Upper lobe of right lung (tissue), 1 donor: ENCODE measurements around the gene RMRP. TPM values are rescaled to one million over a fixed set of nuclear protein-coding genes. Genes with fewer than 3 reads are reported as not detected.

Experiments used
- ATAC-seq: fragments of 200-7000 bp; cut with Tn5 transposase; one replicate; pipeline ENCODE4 v1.9.1; 2020; ENCODE audit warnings: mild to moderate bottlenecking, moderate library complexity
- DNase-seq: peaks from one replicate; pipeline ENCODE4 v3.0.0-alpha.2; 2020
- H3K27ac ChIP-seq: fragments of 200-600 bp; one replicate; pipeline ENCODE4 v1.8.0; 2022
- H3K27me3 ChIP-seq: fragments of 200-600 bp; one replicate; pipeline ENCODE4 v1.8.0; 2022; ENCODE audit warnings: mild to moderate bottlenecking
- H3K36me3 ChIP-seq: fragments of 200-600 bp; one replicate; pipeline ENCODE4 v1.8.0; 2022
- H3K4me1 ChIP-seq: fragments of 200-600 bp; one replicate; pipeline ENCODE4 v1.8.0; 2022
- H3K4me3 ChIP-seq: fragments of 200-600 bp; one replicate; pipeline ENCODE4 v1.8.0; 2022; ENCODE audit warnings: mild to moderate bottlenecking
- H3K9me3 ChIP-seq: fragments of 200-600 bp; one replicate; pipeline ENCODE4 v1.8.0; 2022
- intact Hi-C: fragments of 100-400 bp; cut with DNase I; formaldehyde crosslinking; loops from one replicate; pipeline ENCODE4 v1.11.0; 2022
- total RNA-seq: library from RNA; stranded (reverse); fragmentation: NEBNext Ultra II Directional; extraction: Animal tissue kit (Norgen Biotek cat#: 25700); gene quantifications from one replicate; pipeline ENCODE4 v1.2.1, GENCODE V29; 2021
- TF ChIP-seq, protein P1 (sequence below): fragments of 200-600 bp; IDR thresholded peaks from one replicate; pipeline ENCODE4 v1.8.0; 2022; ENCODE audit warnings: antibody characterized with exemption
- donor health status: DM: no; HTN: yes; CAD: no; lungs with severe emphysema.

Gene RMRP
- total RNA-seq, 1 donor from 2014 or later, result 30,828 TPM

DNA sequence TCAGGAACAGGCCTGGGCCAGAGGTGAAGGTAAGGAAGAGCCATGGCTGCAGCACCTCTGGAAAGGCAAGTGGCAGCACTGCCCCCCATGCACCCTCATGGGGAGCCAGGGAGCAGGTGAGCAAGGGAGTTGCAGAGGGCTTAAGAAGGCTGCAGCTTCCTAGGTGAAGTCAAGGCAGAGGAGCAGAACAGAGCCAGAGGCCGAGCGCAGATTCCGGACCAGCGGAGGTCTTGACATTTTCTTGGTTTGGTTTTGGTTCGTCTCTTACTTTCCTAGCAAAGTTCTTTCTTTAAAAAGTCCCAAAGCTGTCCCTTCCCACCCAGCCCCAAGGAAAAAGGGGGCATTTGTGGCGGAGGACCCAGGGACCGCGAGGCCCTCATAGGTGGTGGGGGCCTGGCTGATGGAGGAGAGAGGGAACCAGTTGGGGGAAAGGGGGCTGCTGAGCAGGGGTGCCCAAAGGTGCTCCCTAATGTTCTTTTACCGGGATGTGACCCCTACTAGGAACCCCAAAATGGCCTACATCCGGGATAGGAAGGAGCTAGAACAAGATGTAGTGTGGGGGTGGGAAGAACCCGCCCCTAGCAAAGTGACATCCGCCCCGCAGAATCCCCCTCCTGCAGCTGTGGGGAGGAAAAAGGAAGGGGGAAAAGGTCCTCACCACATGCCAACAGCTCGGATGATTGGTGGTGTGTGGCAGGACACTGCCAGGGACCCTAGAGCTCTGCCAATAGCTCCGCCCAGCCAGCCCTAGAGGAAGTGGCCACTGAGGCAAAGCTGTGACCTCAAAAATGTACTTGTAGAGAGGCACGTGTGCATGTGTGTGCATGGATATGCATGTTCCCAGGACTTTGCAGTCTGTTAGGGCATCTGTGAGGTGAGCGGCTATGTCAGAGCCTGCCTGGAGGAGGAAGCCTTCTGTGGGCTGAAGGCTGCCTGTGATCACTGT is 38.7 kb downstream of the RMRP start:
- Histone ChIP-seq H3K27me3 (no peaks in the 10 kb centered on the region), H3K9me3 (no peaks in the 10 kb centered on the region), H3K4me1 (peaks cover 11% of the 10 kb centered on the region), H3K4me3 (no peak overlapping the region), H3K36me3 (no peaks in the 10 kb centered on the region), H3K27ac (peak overlapping the region; percentile 36)
- TF ChIP-seq, protein P1, sequence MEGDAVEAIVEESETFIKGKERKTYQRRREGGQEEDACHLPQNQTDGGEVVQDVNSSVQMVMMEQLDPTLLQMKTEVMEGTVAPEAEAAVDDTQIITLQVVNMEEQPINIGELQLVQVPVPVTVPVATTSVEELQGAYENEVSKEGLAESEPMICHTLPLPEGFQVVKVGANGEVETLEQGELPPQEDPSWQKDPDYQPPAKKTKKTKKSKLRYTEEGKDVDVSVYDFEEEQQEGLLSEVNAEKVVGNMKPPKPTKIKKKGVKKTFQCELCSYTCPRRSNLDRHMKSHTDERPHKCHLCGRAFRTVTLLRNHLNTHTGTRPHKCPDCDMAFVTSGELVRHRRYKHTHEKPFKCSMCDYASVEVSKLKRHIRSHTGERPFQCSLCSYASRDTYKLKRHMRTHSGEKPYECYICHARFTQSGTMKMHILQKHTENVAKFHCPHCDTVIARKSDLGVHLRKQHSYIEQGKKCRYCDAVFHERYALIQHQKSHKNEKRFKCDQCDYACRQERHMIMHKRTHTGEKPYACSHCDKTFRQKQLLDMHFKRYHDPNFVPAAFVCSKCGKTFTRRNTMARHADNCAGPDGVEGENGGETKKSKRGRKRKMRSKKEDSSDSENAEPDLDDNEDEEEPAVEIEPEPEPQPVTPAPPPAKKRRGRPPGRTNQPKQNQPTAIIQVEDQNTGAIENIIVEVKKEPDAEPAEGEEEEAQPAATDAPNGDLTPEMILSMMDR, result no peak
- DNase-seq, result no peak
- intact Hi-C loops, result no loop called here
- peak; percentile 45 for ATAC-seq

DNA sequence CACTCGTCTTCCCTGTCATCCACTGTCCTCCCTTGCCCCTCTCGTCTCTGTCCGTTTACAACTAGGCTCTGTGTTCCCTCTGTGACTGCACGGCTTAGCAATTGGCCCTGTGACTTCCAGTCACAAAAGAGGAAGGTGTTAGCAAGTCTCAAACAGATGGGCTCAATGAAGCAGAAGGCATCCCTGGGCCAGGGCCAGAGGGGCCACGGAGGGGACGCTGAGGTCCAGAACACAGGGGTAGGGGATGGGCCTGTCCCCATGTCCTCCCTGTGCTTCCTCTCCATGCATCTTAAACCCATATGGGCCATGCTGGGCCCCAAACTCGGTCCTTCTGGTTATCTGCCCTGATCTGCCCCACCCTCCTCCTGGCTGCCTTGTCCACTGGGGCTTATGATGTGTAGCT is 39.5 kb downstream of the RMRP start, which contains the start of gene CD72:
TSS of gene CD72 (minus strand) at position 89 of the 403 bp plus-strand sequence. CDS start 110 bp downstream, outside the sequence.
- intact Hi-C loops, result no loop called here
- DNase-seq (no peak), ATAC-seq (peak; percentile 57)
- H3K4me1 ChIP-seq, result peaks cover 11% of the 10 kb centered on the region
- H3K27me3 ChIP-seq, result no peaks in the 10 kb centered on the region
- no peaks in the 10 kb centered on the region for H3K9me3 ChIP-seq
- TF ChIP-seq, protein P1, result no peak
- H3K4me3 ChIP-seq, result peak within 1 kb of the TSS; percentile 52
- H3K36me3 ChIP-seq, result no peaks in the 10 kb centered on the region
- H3K27ac ChIP-seq, result peak within 1 kb of the TSS; percentile 51

DNA sequence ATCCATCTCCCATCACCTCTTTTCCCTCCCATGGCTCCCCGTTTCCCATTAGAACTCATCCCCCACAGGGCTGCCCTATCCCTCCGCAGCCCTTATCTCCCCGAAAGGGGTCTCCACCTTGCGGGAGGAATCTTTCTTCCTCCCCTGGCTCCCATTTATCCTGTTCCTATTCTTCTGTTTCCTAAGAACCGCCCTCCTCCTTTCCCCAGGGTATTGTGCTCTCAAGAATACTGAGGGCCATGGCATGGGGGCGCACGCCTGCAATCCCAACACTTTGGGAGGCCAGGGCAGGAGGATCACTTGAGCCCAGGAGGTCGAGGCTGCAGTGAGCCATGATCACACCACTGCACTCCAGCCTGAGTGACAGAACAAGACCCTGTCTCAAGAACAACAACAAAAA is 40.3 kb downstream of the RMRP start:
- no peaks in the 10 kb centered on the region for H3K9me3 ChIP-seq
- peaks cover 11% of the 10 kb centered on the region for H3K4me1 ChIP-seq
- H3K4me3 ChIP-seq, result peak overlapping the region; percentile 52
- no peaks in the 10 kb centered on the region for H3K36me3 ChIP-seq
- no peaks in the 10 kb centered on the region for H3K27me3 ChIP-seq
- no peak for DNase-seq
- intact Hi-C loops, result no loop called here
- TF ChIP-seq, protein P1, result no peak
- ATAC-seq, result no peak
- H3K27ac ChIP-seq, result peak overlapping the region; percentile 51

DNA sequence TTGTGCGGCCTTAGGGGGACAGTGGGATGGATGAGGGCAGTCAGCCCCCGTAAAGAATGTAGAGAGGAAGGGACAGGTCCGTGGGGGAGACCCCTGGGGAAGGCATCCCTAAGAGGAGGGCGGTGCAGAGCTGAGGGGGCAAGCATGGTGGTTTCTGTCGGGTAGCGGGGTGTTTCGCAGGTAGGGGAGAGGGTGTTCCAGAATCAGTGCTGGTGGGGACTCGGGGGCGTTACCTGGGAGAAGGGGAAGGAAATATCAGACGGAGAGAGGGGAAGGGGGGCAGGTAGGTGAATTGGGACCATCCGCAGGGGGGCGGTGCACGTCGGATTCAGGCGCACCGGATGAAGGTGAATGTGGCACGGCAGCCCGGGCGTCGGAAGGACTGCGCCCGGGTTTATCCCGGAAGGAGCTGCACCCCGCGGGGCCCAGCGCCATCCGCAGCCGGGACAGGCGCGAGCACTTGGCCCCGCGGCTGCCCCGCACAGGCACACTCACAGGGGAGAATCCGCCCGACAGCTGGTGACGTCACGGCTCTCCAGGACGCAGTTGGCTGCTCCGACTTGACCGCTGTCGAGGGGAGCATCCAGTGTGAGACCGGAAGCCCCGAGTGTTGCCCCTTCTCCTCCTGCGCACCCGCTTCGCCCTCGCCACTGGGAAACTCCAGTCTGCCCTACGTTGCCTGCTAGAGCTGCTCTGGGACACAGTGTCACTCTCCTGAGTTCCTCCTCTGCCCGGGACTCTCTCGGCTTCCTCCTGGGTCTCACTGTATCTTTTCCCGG is 40.9 kb downstream of the RMRP start:
- Histone ChIP-seq H3K27me3 (no peaks in the 10 kb centered on the region), H3K9me3 (no peaks in the 10 kb centered on the region), H3K27ac (peak overlapping the region; percentile 51), H3K4me1 (peaks cover 11% of the 10 kb centered on the region), H3K4me3 (peak overlapping the region; percentile 52), H3K36me3 (no peaks in the 10 kb centered on the region)
- intact Hi-C loops, result no loop called here
- peak; percentile 79 for ATAC-seq
- TF ChIP-seq, protein P1, result peak; percentile 11
- peak; percentile 89 for DNase-seq

DNA sequence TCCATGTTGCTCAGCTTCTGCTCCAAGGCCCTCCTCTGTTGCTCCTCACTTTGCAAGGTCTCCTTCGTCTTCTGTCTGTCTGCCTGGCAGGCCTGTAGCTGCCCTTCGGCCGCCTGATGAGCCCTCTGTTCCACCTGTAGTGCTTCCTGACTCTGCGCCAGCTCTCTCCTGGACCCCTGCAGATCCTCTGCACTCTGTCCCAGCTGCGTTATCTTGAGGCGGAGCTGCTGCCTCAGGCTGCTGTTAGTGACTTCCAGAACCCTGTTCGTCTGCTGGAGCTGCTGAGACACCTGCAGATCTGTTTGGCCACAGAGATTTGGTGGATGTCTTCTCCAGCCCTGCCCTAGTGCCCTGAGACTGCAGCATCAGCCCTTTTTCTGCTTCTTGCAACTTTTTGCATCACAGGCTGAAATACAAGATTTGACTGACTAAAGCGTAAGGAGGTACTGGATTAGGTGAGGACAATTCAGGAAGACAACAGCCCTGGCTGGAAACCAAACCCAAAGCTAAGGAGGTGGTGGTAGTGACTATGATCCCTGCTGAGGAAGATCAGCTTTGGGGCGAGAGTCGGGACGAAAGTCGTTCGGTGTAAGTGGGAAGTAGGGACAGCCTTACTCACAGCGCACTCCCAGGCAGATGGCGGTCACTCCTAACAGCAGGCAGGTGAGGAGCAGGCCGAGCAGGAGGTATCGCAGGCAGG is 41.7 kb downstream of the RMRP start:
- TF ChIP-seq, protein P1, result no peak
- peaks cover 11% of the 10 kb centered on the region for H3K4me1 ChIP-seq
- H3K27me3 ChIP-seq, result no peaks in the 10 kb centered on the region
- intact Hi-C loops, result no loop called here
- no peaks in the 10 kb centered on the region for H3K9me3 ChIP-seq
- no peak for ATAC-seq
- H3K36me3 ChIP-seq, result no peaks in the 10 kb centered on the region
- no peak for DNase-seq
- no peak overlapping the region for H3K4me3 ChIP-seq
- no peak overlapping the region for H3K27ac ChIP-seq
